ENCODE measurements around the gene SETX. TPM values are rescaled to one million over a fixed set of nuclear protein-coding genes. Genes with fewer than 3 reads are reported as not detected.
A peak's percentile ranks its signal among the peaks of the same experiment; 100 is the strongest.

The SETX gene
- total and polyA plus RNA-seq, 2 of the 13 experiments (the other 11 are each of a cell fraction or from before 2014, with no cell fraction given): 13.2 to 39.0 TPM

- TF ChIP-seq KMT2B (CRISPR knock-in tag; IDR thresholded peaks at IDR 0.05): no peak
- no peak for TF ChIP-seq NFYB (CRISPR knock-in tag; IDR thresholded peaks at IDR 0.05)
- no peak for TF ChIP-seq HOXA9 (CRISPR knock-in tag; IDR thresholded peaks at IDR 0.05; ENCODE audit: borderline replicate concordance)
- no peak for TF ChIP-seq ZNF253 (CRISPR knock-in tag; IDR thresholded peaks at IDR 0.05; ENCODE audit: borderline replicate concordance)
- TF ChIP-seq ISL2 (CRISPR knock-in tag; IDR thresholded peaks at IDR 0.05): no peak
- TF ChIP-seq, protein P1, sequence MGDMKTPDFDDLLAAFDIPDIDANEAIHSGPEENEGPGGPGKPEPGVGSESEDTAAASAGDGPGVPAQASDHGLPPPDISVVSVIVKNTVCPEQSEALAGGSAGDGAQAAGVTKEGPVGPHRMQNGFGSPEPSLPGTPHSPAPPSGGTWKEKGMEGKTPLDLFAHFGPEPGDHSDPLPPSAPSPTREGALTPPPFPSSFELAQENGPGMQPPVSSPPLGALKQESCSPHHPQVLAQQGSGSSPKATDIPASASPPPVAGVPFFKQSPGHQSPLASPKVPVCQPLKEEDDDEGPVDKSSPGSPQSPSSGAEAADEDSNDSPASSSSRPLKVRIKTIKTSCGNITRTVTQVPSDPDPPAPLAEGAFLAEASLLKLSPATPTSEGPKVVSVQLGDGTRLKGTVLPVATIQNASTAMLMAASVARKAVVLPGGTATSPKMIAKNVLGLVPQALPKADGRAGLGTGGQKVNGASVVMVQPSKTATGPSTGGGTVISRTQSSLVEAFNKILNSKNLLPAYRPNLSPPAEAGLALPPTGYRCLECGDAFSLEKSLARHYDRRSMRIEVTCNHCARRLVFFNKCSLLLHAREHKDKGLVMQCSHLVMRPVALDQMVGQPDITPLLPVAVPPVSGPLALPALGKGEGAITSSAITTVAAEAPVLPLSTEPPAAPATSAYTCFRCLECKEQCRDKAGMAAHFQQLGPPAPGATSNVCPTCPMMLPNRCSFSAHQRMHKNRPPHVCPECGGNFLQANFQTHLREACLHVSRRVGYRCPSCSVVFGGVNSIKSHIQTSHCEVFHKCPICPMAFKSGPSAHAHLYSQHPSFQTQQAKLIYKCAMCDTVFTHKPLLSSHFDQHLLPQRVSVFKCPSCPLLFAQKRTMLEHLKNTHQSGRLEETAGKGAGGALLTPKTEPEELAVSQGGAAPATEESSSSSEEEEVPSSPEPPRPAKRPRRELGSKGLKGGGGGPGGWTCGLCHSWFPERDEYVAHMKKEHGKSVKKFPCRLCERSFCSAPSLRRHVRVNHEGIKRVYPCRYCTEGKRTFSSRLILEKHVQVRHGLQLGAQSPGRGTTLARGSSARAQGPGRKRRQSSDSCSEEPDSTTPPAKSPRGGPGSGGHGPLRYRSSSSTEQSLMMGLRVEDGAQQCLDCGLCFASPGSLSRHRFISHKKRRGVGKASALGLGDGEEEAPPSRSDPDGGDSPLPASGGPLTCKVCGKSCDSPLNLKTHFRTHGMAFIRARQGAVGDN (CRISPR knock-in tag; IDR thresholded peaks at IDR 0.05): peak; percentile 50; the same call in 1 of the 2 replicates
- TF ChIP-seq ZNF362 (CRISPR knock-in tag; IDR thresholded peaks at IDR 0.05; ENCODE audit: borderline replicate concordance): 0 out of 2 replicates have a peak, but pooled peaks have one; percentile 27
- TF ChIP-seq E2F1 (CRISPR knock-in tag; IDR thresholded peaks at IDR 0.05): no peak
- no peak for TF ChIP-seq ZNF720 (CRISPR knock-in tag; IDR thresholded peaks at IDR 0.05)
- no peak for TF ChIP-seq ZNF674 (CRISPR knock-in tag; IDR thresholded peaks at IDR 0.05; ENCODE audit: low read depth)
- TF ChIP-seq TGIF2 (CRISPR knock-in tag; IDR thresholded peaks at IDR 0.05): no peak
- no peak for TF ChIP-seq DPF2 (CRISPR knock-in tag; IDR thresholded peaks at IDR 0.05; ENCODE audit: borderline replicate concordance, low read depth)
- TF ChIP-seq, protein P2, sequence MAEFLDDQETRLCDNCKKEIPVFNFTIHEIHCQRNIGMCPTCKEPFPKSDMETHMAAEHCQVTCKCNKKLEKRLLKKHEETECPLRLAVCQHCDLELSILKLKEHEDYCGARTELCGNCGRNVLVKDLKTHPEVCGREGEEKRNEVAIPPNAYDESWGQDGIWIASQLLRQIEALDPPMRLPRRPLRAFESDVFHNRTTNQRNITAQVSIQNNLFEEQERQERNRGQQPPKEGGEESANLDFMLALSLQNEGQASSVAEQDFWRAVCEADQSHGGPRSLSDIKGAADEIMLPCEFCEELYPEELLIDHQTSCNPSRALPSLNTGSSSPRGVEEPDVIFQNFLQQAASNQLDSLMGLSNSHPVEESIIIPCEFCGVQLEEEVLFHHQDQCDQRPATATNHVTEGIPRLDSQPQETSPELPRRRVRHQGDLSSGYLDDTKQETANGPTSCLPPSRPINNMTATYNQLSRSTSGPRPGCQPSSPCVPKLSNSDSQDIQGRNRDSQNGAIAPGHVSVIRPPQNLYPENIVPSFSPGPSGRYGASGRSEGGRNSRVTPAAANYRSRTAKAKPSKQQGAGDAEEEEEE (CRISPR knock-in tag; IDR thresholded peaks at IDR 0.05; ENCODE audit: borderline replicate concordance): no peak
- TF ChIP-seq CBFB (CRISPR knock-in tag; IDR thresholded peaks at IDR 0.05): no peak
- no peak for TF ChIP-seq RELA (CRISPR knock-in tag; IDR thresholded peaks at IDR 0.05)
- TF ChIP-seq IRX3 (CRISPR knock-in tag; IDR thresholded peaks at IDR 0.05; ENCODE audit: borderline replicate concordance, low read depth): no peak
- no peak for TF ChIP-seq ZNF749 (CRISPR knock-in tag; IDR thresholded peaks at IDR 0.05; ENCODE audit: borderline replicate concordance)
- no peak for TF ChIP-seq ZNF780A (CRISPR knock-in tag; IDR thresholded peaks at IDR 0.05)
- TF ChIP-seq HIVEP1 (CRISPR knock-in tag; IDR thresholded peaks at IDR 0.05): no peak
- TF ChIP-seq ZNF713 (CRISPR knock-in tag; IDR thresholded peaks at IDR 0.05): no peak
- no peak for TF ChIP-seq SP140L (CRISPR knock-in tag; IDR thresholded peaks at IDR 0.05; ENCODE audit: borderline replicate concordance)
Observed at GRCh38 chr9:132241840-132242620, 112.8 kb downstream of the SETX start (continued).
